PC-9 (cell line): ENCODE measurements around the gene POU4F3.

Experiments used
- CTCF ChIP-seq: fragments of 200-600 bp; sonication (generic); conservative IDR thresholded peaks from 2 replicates; pipeline ENCODE4 v1.6.1; 2017; ENCODE audit warnings: mixed run types, antibody characterized with exemption, mild to moderate bottlenecking, moderate library complexity
- EZH2 ChIP-seq: fragments of 200-600 bp; sonication (generic); IDR thresholded peaks from 2 replicates; pipeline ENCODE4 v1.8.0; 2017; ENCODE audit warnings: antibody characterized with exemption, low read depth

- no peak for TF ChIP-seq CTCF
- TF ChIP-seq EZH2 = no peak
Observed at GRCh38 chr5:146306838-146307237, 31.8 kb upstream of the POU4F3 start.
